ENCODE measurements around the gene B3GALT4.

B3GALT4 gene

DNA sequence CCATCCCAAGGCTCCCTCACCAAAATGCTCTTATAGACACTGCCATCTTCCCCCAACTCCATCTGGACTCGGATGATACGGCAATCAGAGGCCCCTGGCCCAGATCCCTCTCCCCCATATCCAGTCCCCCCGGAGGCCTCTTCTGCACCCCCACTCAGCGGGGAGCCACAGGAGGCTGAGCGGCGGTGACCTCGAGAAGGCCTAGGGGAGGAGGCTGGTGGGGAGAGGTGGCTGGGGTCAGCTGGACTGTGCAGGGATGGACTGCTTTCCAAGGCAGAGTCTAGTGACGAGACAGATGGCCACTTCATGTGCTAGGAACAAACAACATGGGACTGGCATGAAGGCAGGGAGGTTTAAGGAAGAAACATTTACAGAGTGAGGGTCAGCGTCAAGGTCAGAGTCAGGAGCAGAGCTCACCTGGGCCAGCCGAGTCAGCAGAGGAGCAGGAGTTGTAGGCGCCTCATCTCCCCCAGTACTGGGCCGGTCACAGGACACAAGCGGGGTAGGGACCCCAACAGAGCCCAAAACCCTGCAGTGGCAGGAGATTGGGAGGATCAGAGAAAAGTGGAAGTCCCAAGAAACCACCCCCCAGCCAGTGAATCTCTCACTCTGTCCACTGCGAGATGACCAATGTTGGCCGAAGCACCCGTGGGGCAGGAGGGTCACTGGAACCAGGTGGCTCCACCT, 16.2 kb downstream of the B3GALT4 start:
- DNase-seq (ENCODE audit: low read depth, low spot score), result no peak

DNA sequence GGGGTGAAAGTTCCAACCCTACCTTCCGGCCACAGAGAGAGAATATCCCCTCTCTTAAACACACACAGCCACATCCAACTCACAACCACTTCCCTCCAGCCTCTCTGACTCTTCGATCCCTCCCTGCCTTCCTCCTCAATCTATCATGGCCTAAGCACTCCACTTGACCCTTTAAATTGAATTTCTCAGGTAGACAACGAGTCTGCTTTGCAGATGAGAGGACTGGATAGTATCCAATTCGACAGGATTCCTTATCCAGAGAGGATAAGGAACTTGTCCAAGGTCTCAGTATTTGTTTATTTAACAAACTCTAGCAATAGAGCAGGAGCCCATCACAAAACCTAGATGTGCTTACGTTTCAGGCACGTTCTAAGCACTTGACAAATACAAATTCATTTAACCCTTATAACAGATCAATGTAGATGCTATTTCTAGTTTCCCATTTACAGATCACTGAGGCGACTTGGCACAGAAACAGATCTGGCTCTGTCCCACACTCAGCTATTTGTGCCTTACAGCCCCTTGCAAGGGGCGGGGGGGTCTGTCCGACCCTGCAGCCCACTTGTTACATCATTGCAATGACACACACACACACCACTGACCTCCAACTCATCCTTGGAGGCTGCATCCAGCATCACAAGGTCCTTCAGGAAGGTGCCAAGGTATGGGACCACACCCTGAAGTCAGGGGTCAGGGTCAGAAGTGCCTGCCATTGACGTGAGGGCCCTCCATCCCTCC, 17.3 kb downstream of the B3GALT4 start:
- DNase-seq (ENCODE audit: low read depth, low spot score), result no peak

DNA sequence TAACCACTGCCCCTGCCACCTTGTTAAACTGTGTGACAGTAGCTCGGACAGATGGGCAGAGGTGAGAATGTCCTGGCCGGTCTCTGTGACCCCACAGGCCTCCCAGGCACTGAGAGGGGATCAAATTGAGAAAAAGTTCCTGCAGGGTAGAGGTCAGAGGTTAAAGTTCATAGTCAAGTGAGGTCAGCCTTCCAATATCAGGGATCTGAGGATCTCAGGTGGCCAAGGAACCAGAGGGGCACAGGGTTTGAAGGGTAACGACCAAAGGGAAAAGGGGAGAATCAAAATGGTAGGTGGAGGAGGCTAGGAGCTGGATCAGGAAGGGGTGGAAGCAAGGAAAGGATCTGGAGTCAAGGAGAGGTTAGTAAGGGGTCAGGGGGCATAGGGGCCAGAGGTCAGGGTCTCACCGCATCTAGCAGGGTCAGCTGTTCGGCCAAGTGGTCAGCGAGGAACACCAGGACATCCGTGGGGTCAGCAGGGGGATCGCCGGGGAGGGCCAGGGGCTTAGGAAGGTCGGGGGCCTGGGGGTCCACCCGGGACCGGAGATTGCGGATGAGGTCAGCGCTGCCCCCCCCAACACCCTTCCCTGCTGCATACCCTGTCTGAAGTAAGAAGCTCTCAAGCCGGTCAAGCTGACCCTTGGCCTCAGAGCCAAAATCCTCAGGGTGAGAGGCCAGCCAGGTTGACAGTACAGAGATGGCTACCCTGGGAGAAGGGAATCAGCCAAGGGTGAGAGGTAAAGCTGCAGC, 18.9 kb downstream of the B3GALT4 start:
- DNase-seq (ENCODE audit: low read depth, low spot score), result no peak

DNA sequence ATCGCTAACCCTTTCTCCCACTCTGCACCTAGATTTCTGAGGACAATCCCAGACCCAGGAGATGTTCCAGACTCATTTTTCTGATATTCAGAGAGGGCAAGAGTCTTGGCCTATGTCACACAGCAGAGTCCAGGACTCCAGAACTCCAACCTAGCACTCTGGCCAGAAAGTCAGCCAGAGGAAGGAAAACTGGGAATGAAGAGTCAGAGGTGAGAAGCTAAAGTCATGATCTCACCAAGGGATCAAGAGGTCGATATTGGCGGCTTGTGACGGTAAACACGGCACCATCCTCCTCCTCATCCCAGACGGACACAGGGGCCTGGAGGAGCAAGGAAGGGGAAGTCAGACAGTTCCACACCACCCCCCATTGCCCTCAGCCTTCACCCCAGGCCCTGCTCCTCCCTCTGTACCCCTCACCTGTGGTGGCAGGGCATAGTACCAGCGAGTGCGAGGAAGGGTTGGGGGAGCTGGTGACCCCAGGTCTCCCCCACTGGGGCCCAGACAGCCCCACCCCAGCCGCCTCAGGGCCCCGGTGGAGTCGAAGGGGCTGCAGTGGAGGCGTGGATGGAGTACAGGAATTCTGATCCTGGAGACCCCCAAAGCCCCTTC, 20.0 kb downstream of the B3GALT4 start:
- no peak for DNase-seq (ENCODE audit: low read depth, low spot score)

DNA sequence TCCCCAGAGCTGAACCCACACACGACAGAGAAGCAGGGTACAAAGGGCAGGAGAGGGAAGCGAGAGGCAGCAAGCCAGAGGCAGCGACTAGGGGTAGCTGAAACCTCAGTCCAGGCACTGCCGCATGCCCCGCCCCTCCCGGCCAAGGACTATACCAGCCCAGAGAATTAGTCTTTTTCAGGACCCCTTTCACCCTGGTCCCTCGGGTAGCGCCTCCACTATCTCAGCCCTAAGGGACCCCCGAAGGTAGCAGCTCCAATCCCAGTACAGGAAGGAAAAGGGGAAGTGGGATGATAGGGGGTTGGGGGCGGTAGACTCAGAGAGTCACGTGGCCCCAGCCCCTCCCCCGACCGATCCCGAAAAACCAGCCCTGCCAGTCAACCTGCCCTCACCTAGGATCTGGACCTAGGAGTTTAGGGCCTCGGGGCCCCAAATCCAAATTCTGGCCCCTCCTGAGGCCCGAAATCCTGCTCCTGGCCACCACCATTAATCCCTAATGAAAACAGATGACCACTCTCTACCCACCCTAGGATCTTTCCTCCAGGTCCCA, 20.6 kb downstream of the B3GALT4 start:
- DNase-seq (ENCODE audit: low read depth, low spot score), result no peak

DNA sequence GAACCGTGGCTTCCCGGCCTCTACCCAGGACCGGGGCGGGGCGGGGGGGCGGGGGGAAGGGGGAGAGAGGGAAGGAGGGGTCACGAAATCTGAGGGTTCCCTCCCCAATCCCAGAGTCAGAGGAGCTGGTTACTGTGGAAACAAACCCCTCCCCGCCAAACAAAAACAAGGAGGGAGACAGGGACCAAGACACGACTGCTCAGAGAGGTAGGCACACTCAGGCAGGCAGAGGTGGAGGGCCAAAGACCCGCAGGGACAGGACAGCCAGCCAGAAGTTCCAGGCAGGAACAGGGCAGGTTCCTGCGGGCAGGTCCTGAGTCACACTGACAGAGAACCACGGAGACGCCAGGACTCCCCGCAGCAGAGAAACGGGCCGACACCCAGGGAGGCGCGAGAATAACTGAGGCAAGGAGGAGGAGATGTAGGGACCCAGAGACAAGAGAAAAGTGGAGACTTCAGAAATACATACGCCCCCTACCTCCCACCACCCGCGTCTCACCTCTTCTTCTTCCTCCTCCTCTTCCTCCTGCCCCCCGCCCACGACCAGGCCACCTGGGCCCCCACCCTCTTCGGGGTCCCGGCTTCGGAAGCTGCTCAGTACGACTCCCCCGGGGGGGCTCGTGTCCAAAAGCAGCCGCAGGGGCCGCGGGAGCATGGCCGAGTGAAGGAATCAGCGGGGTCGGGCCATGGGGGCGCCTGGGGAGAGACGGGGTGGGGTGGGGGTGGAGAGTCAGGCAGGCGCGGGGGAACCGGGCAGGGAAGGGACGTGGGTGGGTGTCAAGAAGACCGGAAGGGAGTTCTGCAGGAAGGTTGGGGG, 21.2 kb downstream of the B3GALT4 start:
- DNase-seq (ENCODE audit: low read depth, low spot score), result no peak

DNA sequence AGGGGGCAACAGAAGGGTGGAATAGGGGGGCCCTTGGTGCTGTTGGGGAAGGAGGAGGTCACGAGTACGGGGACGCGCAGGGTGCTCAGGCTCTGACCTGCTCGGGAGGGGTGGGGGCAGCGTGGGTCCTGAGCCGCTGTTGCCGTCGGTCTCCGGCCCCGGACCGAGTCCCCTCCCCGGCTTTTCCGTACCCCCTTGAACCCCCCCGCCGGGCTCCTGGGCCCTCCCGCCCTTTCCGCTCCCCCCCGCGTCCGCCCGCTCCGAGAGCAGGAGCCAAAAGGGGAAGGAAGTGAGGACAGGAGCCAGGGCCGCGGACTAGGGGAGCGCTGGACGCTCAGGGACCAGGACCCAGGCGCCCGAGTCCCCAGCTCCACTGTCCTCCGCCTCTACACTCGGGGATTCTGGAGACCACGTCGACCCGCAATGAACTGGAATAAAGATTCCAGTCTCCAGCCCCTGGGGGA, 21.9 kb downstream of the B3GALT4 start, which contains the start of gene RGL2:
Gene RGL2, minus strand, starts transcription at position 170 of the 464 bp plus-strand sequence. CDS start 332 bp downstream, outside the sequence.
- no peak for DNase-seq (ENCODE audit: low read depth, low spot score)

DNA sequence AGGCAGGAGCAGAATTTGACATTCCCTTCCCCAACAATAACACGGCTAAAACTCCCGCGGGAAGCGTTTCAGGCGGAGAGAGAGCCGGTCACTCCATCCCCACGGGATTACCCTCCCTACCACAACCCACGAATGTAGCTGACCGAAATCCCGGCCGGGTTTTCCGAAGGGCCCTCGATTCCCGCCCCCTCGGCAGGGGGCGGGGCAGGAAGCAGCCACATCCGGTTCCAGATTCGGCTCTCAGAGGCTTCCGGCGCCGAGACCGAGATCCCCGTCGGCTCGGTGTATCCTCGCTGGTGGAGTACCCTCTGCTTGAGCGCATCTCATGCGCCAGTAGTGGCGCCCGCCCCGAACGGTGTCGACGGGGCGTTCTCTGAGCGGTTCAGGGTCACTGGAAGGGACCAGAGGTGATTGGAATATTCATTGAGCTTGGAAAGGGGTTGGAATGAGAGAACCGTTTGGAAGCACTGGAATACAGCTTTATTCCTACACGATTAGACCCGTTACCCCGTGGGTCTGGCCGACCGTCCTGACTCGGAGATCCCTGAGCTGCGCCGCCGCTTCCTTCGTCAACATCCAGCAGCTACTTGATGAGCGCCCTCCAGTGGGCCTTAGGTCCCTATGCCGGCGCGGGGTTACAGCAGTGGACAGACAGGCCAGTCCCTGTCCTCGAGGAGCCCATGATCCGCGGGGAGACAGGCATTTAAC, 22.5 kb downstream of the B3GALT4 start:
- no peak for DNase-seq (ENCODE audit: low read depth, low spot score)

DNA sequence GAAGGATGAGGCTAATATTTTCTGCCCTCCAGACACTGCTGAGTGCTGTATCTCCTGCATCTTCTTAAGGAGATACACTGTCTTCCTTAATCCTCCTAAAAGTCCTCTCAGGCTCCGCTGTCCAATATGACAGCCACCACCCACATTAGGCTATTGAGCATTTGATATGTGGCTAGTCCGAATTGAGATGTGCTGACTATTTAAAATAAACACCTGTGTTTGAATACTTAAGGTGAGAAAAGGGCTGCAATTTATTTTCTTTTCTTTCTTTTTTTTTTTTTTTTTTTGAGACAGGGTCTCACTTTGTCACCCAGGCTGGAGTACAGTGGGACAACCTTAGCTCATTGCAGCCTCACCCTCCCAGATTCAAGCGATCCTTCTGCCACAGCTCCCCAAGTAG, 25.0 kb downstream of the B3GALT4 start:
- DNase-seq (ENCODE audit: low read depth, low spot score), result no peak

DNA sequence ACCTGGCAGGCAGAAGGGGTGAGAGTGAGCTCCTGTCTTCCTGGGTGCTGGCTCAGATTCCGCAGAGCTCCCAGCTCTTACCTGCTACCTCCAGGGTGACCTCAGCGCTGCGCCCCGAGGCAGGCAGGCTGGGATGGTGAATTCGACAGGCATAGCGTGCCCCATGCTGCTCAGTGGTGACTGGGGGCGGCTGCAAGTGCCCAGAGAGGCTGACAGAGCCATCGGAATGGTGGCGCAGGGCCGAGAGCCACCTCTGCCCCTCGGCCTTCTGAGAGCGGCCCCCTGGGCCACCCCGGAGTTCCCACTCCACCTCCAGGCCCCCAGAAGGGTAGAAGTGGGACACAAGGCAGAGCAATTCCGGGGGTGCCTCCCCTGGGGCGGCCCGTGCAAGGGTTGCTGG, 27.3 kb downstream of the B3GALT4 start:
- DNase-seq (ENCODE audit: low read depth, low spot score), result no peak

DNA sequence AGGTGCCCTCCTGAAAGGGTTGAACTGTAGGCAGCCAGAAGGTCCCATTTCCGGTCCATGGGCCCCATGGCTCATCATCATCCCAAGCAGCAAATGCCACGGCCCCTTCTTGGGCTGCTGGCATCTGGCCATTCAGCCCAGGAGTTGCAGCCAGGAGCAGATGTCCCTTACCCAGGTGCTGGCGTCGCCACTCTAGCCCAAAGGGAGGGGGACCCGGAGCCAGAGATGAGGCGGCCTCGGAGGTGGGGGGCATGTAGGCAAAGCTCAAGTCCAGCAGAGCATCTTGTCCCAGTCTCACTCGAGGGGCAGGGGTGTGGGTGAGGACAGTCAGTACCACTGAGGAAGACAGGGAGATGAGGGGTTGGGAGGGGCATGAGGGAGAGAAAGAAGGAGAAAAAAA, 28.1 kb downstream of the B3GALT4 start:
- no peak for DNase-seq (ENCODE audit: low read depth, low spot score)

DNA sequence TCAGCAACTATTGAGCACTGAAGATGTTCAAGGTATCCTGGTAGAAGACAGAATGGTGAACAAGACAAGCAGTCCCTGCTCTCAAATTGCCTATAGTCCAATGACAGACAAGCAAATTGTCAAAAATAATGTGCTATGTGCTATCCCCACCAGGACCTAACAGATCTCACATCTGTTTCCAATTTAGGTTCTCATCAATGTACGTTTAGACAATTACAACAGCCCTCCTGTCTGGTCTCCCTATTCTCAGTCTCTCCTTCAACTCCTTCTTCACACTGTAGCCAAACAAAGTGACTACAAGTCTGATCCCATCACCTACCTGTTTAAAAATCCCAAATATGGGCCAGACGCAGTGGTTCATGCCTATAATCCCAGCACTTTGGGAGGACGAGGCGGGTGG, 29.4 kb downstream of the B3GALT4 start:
- no peak for DNase-seq (ENCODE audit: low read depth, low spot score)

DNA sequence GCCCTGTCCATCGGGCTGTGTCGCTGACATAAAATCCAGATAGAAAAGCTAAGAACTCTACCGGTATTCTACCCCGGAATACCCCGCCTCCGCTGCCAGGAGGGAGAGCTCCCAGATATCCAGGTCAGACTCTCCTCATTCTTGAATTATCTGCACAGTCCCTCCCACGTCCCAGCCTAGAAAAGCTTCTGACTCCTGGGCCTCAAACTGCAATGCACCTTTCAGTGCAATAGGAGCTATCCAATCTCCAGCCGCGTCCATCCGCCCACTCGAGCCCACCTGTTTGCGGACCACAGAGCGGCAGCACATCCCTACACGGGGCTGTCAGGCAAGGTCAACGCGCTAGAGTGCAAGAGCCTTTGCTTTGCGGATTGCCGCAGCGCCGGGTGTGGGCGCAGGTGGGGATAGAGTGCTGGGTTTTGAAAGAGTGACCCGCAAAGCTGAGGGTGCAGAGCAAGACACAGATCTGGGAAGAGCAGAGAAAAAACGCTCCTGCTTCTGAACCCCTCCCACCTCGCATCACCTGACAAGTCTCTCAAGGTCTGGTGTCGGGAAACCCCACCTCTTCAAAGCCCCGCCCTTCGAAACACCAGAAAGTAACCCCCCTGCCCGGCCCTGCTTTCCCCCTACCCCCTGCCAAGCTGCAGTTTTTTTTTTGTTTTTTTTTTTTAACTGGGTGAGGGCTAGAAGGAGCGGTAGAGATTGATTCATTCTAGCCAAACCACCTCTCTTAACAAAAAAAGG, 35.6 kb downstream of the B3GALT4 start:
- DNase-seq (ENCODE audit: low read depth, low spot score), result no peak

DNA sequence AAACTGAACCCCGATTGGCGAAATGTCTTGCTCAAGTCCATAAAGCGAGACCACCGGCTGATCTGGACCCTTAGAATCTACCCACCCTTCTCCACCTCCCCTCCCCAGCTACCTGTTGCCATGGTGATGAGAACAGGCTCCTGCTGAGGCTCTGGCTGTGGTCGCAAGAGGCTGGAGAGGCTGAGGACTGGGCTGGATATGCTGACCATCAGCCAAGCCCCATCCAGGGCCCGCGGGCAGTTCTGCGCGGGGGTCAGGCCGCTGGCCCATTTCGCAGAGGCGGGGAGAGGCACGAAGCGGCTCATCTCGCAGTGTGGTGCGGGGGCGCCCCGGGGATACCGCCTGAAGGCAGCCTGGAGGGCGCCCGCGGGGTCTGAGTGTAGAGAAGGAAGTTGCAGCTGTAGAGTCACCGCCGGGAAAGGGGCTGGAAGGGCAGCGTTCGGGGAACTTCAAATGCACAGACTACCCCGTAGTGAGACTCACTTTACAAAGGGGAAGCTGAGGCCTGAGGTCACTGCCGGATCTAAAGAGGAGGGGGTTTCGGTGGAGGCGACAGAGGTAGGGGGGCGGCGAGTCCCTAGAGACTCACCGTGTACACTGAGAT, 36.3 kb downstream of the B3GALT4 start:
- DNase-seq (ENCODE audit: low read depth, low spot score), result no peak

DNA sequence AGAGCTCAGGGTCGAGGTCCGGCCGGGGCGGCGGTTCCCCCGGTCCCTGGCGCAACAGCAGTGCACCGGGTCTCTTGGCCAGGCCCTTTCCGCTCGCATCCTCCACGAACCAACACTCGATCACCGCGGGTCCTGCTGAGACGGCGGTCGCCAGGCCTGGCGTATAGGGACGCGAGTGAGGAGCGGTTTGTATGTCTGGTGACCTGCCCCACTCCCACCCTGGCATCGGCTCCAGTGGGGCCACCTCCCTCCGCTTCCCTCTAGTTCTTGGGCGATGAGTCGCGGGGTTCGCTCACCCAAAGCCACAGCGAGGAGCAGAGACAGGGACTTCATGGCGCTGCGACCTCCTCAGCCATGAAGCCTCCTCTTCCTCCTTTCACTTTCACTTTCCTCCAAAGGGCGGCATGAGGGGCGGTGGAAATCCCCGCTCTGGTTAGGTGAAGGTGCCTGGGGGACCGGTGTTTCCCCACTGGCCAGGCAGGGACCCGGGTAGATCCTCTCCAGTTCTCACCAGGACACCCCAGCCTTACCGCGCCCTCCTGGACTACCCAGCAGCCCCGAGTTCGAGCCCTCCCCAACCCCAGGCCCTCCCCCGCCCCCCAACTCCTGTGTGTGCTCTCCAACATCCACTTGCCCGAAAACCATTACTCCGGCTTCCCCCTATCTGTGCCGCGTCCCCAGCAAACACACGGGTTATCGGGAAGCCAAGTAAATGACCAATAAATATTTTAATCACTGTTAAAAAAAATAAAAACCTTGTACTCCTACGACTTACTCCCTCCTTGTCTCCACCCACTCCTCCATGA, 37.0 kb downstream of the B3GALT4 start, which contains the start of gene TAPBP:
Gene TAPBP, minus strand, starts transcription at position 370 of the 806 bp plus-strand sequence. Its CDS starts 37 bp downstream, at position 333.
- no peak for DNase-seq (ENCODE audit: low read depth, low spot score)

DNA sequence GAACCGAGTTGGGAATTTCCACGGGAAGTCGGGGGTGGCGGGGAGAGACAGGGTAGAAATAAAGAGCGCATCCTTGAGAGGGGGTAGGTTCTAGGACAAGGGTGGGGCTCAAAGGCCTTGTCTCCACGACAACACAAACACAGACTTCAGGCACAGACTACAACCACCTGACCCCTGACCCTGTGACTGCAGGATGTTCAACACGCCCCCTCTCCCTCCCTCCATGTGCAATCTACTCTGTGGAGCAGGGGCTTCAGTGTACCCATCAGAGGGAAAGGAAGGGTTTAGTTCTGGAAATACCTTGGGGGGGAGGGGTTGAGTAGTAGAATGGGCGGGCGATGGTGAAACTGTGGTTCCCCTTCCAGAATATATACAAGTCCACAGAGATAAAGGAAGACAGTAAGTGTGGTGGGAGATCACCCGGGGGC, 37.6 kb downstream of the B3GALT4 start:
- DNase-seq (ENCODE audit: low read depth, low spot score), result no peak

DNA sequence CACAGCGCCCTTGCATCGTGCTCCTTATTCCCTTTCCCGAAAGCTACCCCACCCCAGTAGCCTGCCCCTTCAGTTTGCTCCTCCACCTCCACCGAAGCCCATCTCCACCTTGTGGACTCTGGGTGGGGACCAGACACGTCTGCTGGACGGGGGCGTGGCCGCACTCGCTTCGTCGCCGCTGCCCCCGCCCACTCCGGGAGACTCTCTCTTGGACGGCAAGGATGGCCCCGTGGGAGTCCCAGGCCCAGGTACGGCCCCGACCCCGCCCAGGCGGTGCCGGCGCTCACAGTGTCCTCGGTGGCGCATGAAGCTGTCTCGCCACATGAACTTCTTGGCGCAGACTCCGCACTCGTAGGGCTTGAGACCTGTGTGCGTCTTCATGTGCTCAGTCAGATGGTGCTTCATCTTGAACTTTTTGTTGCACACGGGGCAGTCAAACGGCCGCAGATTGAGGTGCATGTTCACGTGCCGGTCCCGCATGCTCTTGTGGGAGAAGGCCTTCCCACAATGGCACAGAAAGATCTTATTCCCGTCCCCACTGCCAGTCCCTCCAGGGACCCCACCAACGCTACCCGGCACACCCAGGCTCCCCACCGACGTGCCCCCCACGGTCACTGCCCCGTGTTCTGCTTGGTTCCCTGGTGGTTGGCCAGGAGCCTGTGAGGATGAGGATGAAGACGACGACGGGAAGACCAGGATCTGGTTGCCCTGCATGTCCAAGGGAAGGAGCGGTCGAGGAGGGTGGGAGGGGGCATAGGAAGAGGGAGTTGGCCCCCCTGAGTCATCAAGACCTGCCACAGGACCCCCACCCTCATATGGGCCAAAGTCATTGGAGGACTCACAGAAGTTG, 38.2 kb downstream of the B3GALT4 start:
- no peak for DNase-seq (ENCODE audit: low read depth, low spot score)
